ENCODE data around the gene BBX. TPM values are rescaled to one million over a fixed set of nuclear protein-coding genes. Genes with fewer than 3 reads are reported as not detected.

The BBX gene
- total and polyA plus RNA-seq, 2 donors from 2014 or later, result 8.1 to 85.8 TPM

- FAIRE-seq, result no peak
- no peak overlapping the region for H3K9ac ChIP-seq (ENCODE audit: low read length in 3 of 3)
- no peak overlapping the region for H3K27ac ChIP-seq (ENCODE audit: low read depth in 2 of 2, low read length in 2 of 2)
- no peak for TF ChIP-seq CTCF (IDR thresholded peaks at IDR 0.05; ENCODE audit: borderline replicate concordance, extremely low read depth, insufficient read depth)
- intact Hi-C loops (cut with DNase I), result no loop called here
- peaks cover 0 to under 1% (median 0%) of the 10 kb centered on the region in 3 donors for H3K4me1 ChIP-seq (ENCODE audit: control insufficient read depth in 2 of 3, insufficient read depth in 2 of 3, low read depth in 1 of 3, low read length in 3 of 3)
- no peaks in the 10 kb centered on the region for H3K27me3 ChIP-seq (ENCODE audit: control insufficient read depth, insufficient read depth, low read length)
- DNase-seq, result no peak
- H3K36me3 ChIP-seq (ENCODE audit: control insufficient read depth in 2 of 3, insufficient read depth in 3 of 3, low read length in 3 of 3), result peaks cover 0 to 2% (median 0%) of the 10 kb centered on the region in 3 donors
- H3K9me3 ChIP-seq (ENCODE audit: control insufficient read depth in 2 of 3, insufficient read depth in 1 of 3, low read length in 3 of 3), result no peaks in the 10 kb centered on the region
- H3K4me3 ChIP-seq (ENCODE audit: low read length in 3 of 3), result no peak overlapping the region
These were observed 242.8 kb downstream of the BBX start for GRCh38 chr3:107765524-107765923.

- FAIRE-seq (no peak), DNase-seq (no peak)
- no peak for TF ChIP-seq CTCF (IDR thresholded peaks at IDR 0.05; ENCODE audit: borderline replicate concordance, extremely low read depth, insufficient read depth)
- Histone ChIP-seq H3K9me3 (ENCODE audit: control insufficient read depth in 2 of 3, insufficient read depth in 1 of 3, low read length in 3 of 3) (no peaks in the 10 kb centered on the region), H3K27ac (ENCODE audit: low read depth in 2 of 2, low read length in 2 of 2) (no peak overlapping the region), H3K4me1 (ENCODE audit: control insufficient read depth in 2 of 3, insufficient read depth in 2 of 3, low read depth in 1 of 3, low read length in 3 of 3) (peaks cover 0 to 14% (median 0%) of the 10 kb centered on the region in 3 donors), H3K27me3 (ENCODE audit: control insufficient read depth, insufficient read depth, low read length) (no peaks in the 10 kb centered on the region), H3K9ac (ENCODE audit: low read length in 3 of 3) (no peak overlapping the region), H3K36me3 (ENCODE audit: control insufficient read depth in 2 of 3, insufficient read depth in 3 of 3, low read length in 3 of 3) (peaks cover 0 to 2% (median 0%) of the 10 kb centered on the region in 3 donors), H3K4me3 (ENCODE audit: low read length in 3 of 3) (no peak overlapping the region)
- intact Hi-C loops (cut with DNase I), result no loop called here
These were observed 245.3 kb downstream of the BBX start for GRCh38 chr3:107767897-107768605.

- Histone ChIP-seq H3K4me3 (ENCODE audit: low read length in 3 of 3) (no peak overlapping the region), H3K9me3 (ENCODE audit: control insufficient read depth in 2 of 3, insufficient read depth in 1 of 3, low read length in 3 of 3) (no peaks in the 10 kb centered on the region), H3K9ac (ENCODE audit: low read length in 3 of 3) (no peak overlapping the region), H3K27ac (ENCODE audit: low read depth in 2 of 2, low read length in 2 of 2) (no peak overlapping the region), H3K4me1 (ENCODE audit: control insufficient read depth in 2 of 3, insufficient read depth in 2 of 3, low read depth in 1 of 3, low read length in 3 of 3) (peaks cover 0 to 14% (median 0%) of the 10 kb centered on the region in 3 donors), H3K36me3 (ENCODE audit: control insufficient read depth in 2 of 3, insufficient read depth in 3 of 3, low read length in 3 of 3) (peaks cover 3 to 5% (median 3%) of the 10 kb centered on the region in 3 donors), H3K27me3 (ENCODE audit: control insufficient read depth, insufficient read depth, low read length) (no peaks in the 10 kb centered on the region)
- intact Hi-C loops (cut with DNase I), result no loop called here
- TF ChIP-seq CTCF (IDR thresholded peaks at IDR 0.05; ENCODE audit: borderline replicate concordance, extremely low read depth, insufficient read depth), result no peak
- FAIRE-seq (no peak), DNase-seq (no peak)
These were observed 247.1 kb downstream of the BBX start for GRCh38 chr3:107769882-107770281.

Measured in kidney (tissue), 14 donors.